Activated CD4-positive, CD25-positive, alpha-beta regulatory T cell treated with anti-CD3 and anti-CD28 coated beads, Interleukin-2, amount 50 U/mL, for 72 hours (primary cell): Measurements from ENCODE around the gene SLC4A2.

Experiments
- DNase-seq: peaks from one replicate; pipeline ENCODE4 v3.0.0; 2021

The SLC4A2 gene

GRCh38 chr7:151064993-151065392 lies 5.6 kb downstream of the SLC4A2 start:
- DNase-seq = no peak

DNA sequence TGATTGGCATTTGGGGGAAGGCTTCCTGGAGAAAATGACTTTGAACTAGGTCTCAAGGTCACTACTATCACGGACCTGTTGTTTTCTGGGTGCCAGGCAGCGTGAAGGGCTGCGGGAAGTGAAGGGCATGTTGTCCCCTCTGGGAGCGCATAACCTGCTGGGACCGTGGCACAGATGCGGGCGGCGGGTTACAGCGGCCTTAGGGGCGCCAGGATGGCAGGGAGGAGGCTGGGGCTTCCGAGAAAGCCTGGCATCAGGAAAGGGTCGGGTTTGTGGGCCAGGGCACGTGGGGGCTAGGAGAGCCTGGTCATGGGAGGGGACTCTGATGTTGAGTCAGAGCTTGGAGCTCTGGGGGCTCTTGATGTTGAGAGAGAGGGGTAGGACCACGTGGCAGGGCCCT lies 6.1 kb downstream of the SLC4A2 start:
- no peak for DNase-seq

GRCh38 chr7:151066273-151066974 lies 7.0 kb downstream of the SLC4A2 start:
- no peak for DNase-seq

DNA sequence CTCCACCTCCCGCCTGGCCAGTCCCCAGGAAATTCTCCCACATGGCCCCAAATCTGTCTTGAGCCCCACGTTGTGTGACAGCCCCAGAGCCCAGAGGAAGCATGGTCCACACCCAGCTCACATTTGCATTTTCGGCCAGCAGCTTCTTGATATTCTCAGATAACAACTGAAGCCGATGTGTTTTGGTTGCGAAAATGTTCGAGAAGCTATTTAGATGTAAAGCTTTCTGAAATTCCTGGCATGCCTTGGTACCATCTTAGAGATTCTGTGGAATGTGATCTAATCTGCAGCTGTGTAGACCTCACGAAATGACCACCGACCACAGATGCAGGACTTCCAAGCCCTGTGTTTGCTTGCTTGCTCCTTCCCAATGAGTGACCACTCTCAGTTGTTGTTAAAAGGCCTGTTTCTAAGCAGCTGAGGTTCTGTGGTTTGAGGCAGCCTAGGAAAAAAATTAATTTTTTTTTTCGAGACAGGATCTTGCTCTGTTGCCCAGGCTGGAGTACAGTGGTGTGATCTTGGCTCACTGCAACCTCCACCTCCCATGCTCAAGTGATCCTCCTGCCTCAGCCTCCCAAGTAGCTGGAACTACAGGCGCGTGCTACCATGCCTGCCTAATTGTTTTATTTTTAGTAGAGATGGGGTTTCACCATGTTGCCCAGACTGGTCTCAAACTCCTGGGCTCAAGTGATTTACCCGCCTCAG lies 8.8 kb downstream of the SLC4A2 start:
- no peak for DNase-seq

GRCh38 chr7:151069841-151070573 lies 10.6 kb downstream of the SLC4A2 start:
- no peak for DNase-seq

DNA sequence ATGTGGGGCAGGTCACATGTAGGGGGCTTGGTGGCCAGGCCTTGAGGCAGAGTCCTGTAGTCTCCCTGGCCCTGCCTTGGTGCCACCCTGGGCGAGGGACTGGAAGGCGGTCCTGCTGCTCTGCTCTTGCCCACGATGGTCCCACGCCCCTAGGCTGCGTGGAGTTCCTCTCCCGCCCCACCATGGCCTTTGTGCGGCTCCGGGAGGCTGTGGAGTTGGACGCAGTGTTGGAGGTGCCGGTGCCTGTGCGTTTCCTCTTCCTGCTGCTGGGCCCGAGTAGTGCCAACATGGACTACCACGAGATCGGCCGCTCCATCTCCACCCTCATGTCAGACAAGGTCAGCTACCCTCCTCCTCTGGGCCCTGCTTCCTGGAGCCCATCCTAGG lies 11.2 kb downstream of the SLC4A2 start:
- DNase-seq = no peak

GRCh38 chr7:151071032-151071866 lies 11.9 kb downstream of the SLC4A2 start:
- DNase-seq = no peak

DNA sequence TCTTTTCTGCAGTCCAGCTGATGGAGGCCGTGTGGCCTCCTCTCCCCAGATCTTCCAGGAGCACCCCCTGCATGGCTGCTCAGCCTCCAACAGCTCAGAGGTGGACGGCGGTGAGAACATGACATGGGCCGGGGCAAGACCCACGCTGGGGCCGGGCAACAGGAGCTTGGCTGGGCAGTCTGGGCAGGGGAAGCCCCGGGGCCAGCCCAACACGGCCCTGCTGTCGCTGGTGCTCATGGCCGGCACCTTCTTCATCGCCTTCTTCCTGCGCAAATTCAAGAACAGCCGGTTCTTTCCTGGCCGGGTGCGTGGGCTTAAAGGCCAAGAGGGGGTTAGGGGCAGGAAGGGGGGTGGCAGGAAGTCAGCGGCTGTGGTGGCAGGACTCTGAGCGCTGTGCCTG lies 14.6 kb downstream of the SLC4A2 start:
- no peak for DNase-seq

- no peak for DNase-seq
These were observed 15.7 kb downstream of the SLC4A2 start for GRCh38 chr7:151074817-151075661.

DNA sequence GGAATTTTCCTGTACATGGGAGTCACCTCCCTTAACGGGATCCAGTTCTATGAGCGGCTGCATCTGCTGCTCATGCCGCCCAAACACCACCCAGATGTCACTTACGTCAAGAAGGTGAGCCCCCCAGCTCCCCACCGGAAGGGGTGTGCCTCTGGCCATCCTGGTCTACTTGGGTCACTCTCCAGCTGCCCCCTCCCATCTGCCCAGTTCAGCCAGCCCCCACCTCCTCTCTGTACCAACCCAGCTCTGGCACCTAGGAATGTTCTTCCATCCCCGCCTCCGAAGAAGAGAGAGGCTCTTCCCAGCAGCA lies 16.2 kb downstream of the SLC4A2 start:
- DNase-seq = no peak

DNA sequence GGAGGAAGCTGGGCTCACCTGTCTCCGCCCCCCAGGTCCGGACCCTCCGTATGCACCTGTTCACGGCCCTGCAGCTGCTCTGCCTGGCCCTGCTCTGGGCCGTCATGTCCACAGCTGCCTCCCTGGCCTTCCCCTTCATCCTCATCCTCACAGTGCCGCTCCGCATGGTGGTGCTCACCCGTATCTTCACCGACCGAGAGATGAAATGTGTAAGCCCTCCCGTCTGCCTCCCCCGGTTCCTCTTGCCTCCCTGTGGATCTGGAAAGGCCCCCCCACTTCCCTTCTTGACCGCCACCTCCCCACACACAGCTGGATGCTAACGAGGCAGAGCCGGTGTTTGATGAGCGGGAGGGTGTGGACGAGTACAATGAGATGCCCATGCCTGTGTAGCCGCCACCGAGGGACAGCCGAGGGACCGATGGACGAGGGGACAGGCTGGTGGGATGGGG lies 16.6 kb downstream of the SLC4A2 start:
- DNase-seq = no peak

DNA sequence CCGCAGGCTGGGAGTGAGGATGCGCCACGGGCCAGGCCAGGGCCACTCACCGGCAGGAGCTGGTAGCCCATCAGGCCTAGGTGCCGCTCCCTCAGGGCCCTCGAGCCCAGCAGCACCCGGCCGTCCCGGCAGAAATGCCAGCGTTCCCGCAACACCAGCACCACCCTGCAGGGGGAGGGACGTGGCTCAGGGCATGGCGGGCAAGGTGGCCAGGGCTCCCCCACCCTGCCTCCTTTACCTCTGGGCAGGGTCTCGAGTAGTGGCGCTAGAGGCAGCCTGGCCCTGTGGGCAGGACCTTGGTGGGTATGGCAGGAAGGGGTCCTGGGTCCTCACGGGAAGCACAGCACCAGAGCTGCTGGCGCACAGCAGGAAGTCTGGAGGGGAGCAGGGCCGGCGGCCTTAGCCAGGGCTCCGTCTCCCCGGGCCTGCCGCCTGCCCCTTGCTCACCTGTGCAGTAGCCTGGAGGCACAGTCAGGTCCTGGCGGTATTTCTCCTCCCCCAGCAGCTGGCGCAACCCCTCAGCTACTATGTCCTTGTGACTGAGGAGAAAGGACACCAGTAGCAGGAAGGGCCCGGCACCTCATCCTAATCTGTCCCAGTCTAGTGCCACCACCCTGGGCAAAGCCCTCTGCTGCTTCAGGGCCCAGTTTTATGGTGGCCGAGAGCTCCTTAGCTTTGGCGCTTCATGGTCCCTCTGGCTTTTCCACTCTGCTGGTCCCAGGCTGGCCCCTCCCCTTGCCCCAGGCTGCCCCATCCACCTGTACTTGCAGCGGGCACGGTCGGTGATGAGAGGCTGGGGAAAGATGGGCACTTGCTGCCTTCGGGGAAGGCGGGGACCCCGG lies 17.7 kb downstream of the SLC4A2 start:
- no peak for DNase-seq

GRCh38 chr7:151077705-151078232 lies 18.4 kb downstream of the SLC4A2 start:
- DNase-seq = no peak

GRCh38 chr7:151078233-151079040 lies 19.0 kb downstream of the SLC4A2 start:
- DNase-seq = no peak

GRCh38 chr7:151079199-151079910 lies 20.0 kb downstream of the SLC4A2 start:
- DNase-seq = no peak

- DNase-seq = peak; percentile 46
These were observed 20.7 kb downstream of the SLC4A2 start for GRCh38 chr7:151080067-151080521.

- peak; percentile 85 for DNase-seq
These were observed 21.3 kb downstream of the SLC4A2 start, which contains the start of gene FASTK for GRCh38 chr7:151080522-151081169. Gene FASTK, minus strand, starts transcription at chr7:151080809. Its CDS starts 43 bp downstream, at chr7:151080766.
